ENCODE results near the gene GRM3. TPM values are rescaled to one million over a fixed set of nuclear protein-coding genes. Genes with fewer than 3 reads are reported as not detected.

The GRM3 gene
- not detected in 2 replicates for total RNA-seq

GRCh38 chr7:86643561-86644281 is at the start of gene GRM3:
TSS of gene GRM3 (plus strand) at chr7:86643909. CDS start at chr7:86765146, 121,237 bp downstream.

Data from thoracic aorta endothelial cell (primary cell).